SHP77 treated with DMSO at 0.1 percent for 48 hours (cell line): ENCODE data around the gene REC8.
A peak's percentile ranks its signal among the peaks of the same experiment; 100 is the strongest.
"Not testable (repeated sequence)": the region's sequence is repeated elsewhere in the genome, so short reads cannot be mapped to it uniquely, and the experiment has no call there.

Experiments used
- DNase-seq: peaks from one replicate; lab custom pipeline; 2025; lab: John Stamatoyannopoulos, UW

The REC8 gene

GRCh38 chr14:24204163-24205146 is 32.6 kb downstream of the REC8 start:
- DNase-seq, result no peak

GRCh38 chr14:24206260-24207103 is 34.6 kb downstream of the REC8 start:
- DNase-seq, result no peak

- DNase-seq, result no peak
These were observed 35.2 kb downstream of the REC8 start for GRCh38 chr14:24207104-24207551.

- DNase-seq, result no peak
These were observed 35.7 kb downstream of the REC8 start for GRCh38 chr14:24207625-24208024.

GRCh38 chr14:24211311-24211710 is 39.4 kb downstream of the REC8 start:
- DNase-seq, result no peak

GRCh38 chr14:24212924-24213865 is 41.3 kb downstream of the REC8 start, which contains the start of gene CHMP4A:
Gene CHMP4A (minus strand): TSS chr14:24213488. CDS start chr14:24213439, 49 bp downstream.
- DNase-seq, result peak; percentile 97

- DNase-seq, result no peak
These were observed 42.2 kb downstream of the REC8 start for GRCh38 chr14:24213866-24214662.

GRCh38 chr14:24215495-24216344 is 43.8 kb downstream of the REC8 start, which contains the start of gene MDP1:
Gene MDP1 (minus strand): TSS chr14:24216066. CDS start chr14:24215955, 111 bp downstream.
- DNase-seq, result peak; percentile 88

GRCh38 chr14:24216345-24216699 is 44.4 kb downstream of the REC8 start:
- no peak for DNase-seq

GRCh38 chr14:24216876-24217275 is 45.0 kb downstream of the REC8 start:
- DNase-seq, result not testable (repeated sequence)

GRCh38 chr14:24219080-24219479 is 47.2 kb downstream of the REC8 start:
- no peak for DNase-seq

- DNase-seq, result no peak
These were observed 47.6 kb downstream of the REC8 start for GRCh38 chr14:24219521-24219920.

GRCh38 chr14:24222987-24223386 is 51.1 kb downstream of the REC8 start:
- DNase-seq, result not testable (repeated sequence)

- no peak for DNase-seq
These were observed 52.8 kb downstream of the REC8 start for GRCh38 chr14:24224618-24225071.

- DNase-seq, result no peak
These were observed 54.6 kb downstream of the REC8 start for GRCh38 chr14:24226473-24226872.

GRCh38 chr14:24228902-24229301 is 57.0 kb downstream of the REC8 start:
- DNase-seq, result no peak
